Left lung (tissue), 10 donors: ENCODE measurements around the gene CCNF. TPM values are rescaled to one million over a fixed set of nuclear protein-coding genes. Genes with fewer than 3 reads are reported as not detected.
A peak's percentile ranks its signal among the peaks of the same experiment; 100 is the strongest.

Experiments
- ATAC-seq: fragments of 200-7000 bp; cut with Tn5 transposase; one replicate; pipeline ENCODE4 v1.9.1; 2020; ENCODE audit warnings: moderate library complexity
- DNase-seq, 4 donors: peaks; one replicate each; pipeline ENCODE4 v3.0.0-alpha.2; 2013 to 2020
- H3K27ac ChIP-seq, 2 donors: fragments of 200-600 bp; sonication (generic) in 1 of 2; one replicate each; pipeline versions ENCODE4 v1.5.0 to v1.8.0; 2020 to 2021
- H3K27me3 ChIP-seq, 2 donors: fragments of 200-600 bp; sonication (generic) in 1 of 2; one replicate each; pipeline versions ENCODE4 v1.5.0 to v1.8.0; 2020 to 2021
- H3K36me3 ChIP-seq, 2 donors: fragments of 200-600 bp; sonication (generic) in 1 of 2; one replicate each; pipeline versions ENCODE4 v1.5.0 to v1.8.0; 2020 to 2021
- H3K4me1 ChIP-seq, 2 donors: fragments of 200-600 bp; one replicate each; pipeline ENCODE4 v1.8.0; 2021
- H3K4me3 ChIP-seq, 2 donors: fragments of 200-600 bp; sonication (generic) in 1 of 2; one replicate each; pipeline versions ENCODE4 v1.5.0 to v1.8.0; 2020 to 2021; ENCODE audit warnings: mild to moderate bottlenecking in 1 of 2
- H3K9me3 ChIP-seq, 2 donors: fragments of 200-600 bp; sonication (generic) in 1 of 2; one replicate each; pipeline versions ENCODE4 v1.5.0 to v1.8.0; 2020 to 2021
- CTCF ChIP-seq, 2 donors: fragments of 200-600 bp; sonication (generic) in 1 of 2; IDR thresholded peaks; one replicate each; pipeline versions ENCODE4 v1.5.0 to v1.8.0; 2021; ENCODE audit warnings: antibody characterized with exemption in 2 of 2
- intact Hi-C, 2 donors: fragments of 100-400 bp; cut with DNase I; formaldehyde crosslinking; loops; one replicate each; pipeline versions ENCODE4 v1.11.2 to v1.14.2; 2022
- polyA plus RNA-seq, 6 donors: library from polyadenylated mRNA; unstranded; fragments of 120-200 nt; gene quantifications; one replicate each; pipeline ENCODE4 v1.2.1, GENCODE V29; 2013; ENCODE audit not compliant: insufficient read length in 6 of 6
- total RNA-seq, 2 donors: library from RNA; stranded (reverse); fragmentation: NEBNext Ultra II Directional; extraction: Animal tissue kit (Norgen Biotek cat#: 25700); gene quantifications; one replicate each; pipeline ENCODE4 v1.2.1, GENCODE V29; 2021
- donor health status: DM: no; HTN: yes; CAD: no.
- donor health status: DM: no; HTN: no; CAD: no.

CCNF gene
- total and polyA plus RNA-seq, 8 donors: 4.7 to 17.3 (median 9.7) TPM

- Histone ChIP-seq H3K9me3 (no peaks in the 10 kb centered on the region), H3K4me3 (no peak overlapping the region), H3K27ac (no peak overlapping the region), H3K4me1 (peaks cover 14 to 50% of the 10 kb centered on the region in 2 donors), H3K27me3 (no peaks in the 10 kb centered on the region), H3K36me3 (peaks cover 0 to 14% of the 10 kb centered on the region in 2 donors)
- ATAC-seq (no peak), DNase-seq (no peak)
- intact Hi-C loops: no loop called here
- TF ChIP-seq CTCF (IDR thresholded peaks at IDR 0.05): no peak
Observed at GRCh38 chr16:2487903-2488531, 58.8 kb downstream of the CCNF start.

- intact Hi-C loops: no loop called here
- no peak for ATAC-seq
- peaks cover 6 to 47% of the 10 kb centered on the region in 2 donors for H3K4me1 ChIP-seq
- DNase-seq: no peak
- TF ChIP-seq CTCF (IDR thresholded peaks at IDR 0.05): no peak
- no peaks in the 10 kb centered on the region for H3K27me3 ChIP-seq
- H3K27ac ChIP-seq: no peak overlapping the region
- no peaks in the 10 kb centered on the region for H3K9me3 ChIP-seq
- H3K4me3 ChIP-seq: no peak overlapping the region
- peaks cover 0 to 14% of the 10 kb centered on the region in 2 donors for H3K36me3 ChIP-seq
Observed at GRCh38 chr16:2489581-2489980, 60.3 kb downstream of the CCNF start.

- H3K4me1 ChIP-seq: peaks cover 6 to 38% of the 10 kb centered on the region in 2 donors
- no peak for ATAC-seq
- no peaks in the 10 kb centered on the region for H3K27me3 ChIP-seq
- H3K9me3 ChIP-seq: no peaks in the 10 kb centered on the region
- no peak overlapping the region for H3K27ac ChIP-seq
- TF ChIP-seq CTCF (IDR thresholded peaks at IDR 0.05): no peak
- intact Hi-C loops: no loop called here
- H3K4me3 ChIP-seq: no peak overlapping the region
- DNase-seq: peak in 1 of 4 donors; percentile 53
- H3K36me3 ChIP-seq: peaks cover 0 to 14% of the 10 kb centered on the region in 2 donors
Observed at GRCh38 chr16:2490190-2491105, 61.2 kb downstream of the CCNF start.

GRCh38 chr16:2492292-2492691, 63.0 kb downstream of the CCNF start:
- intact Hi-C loops: no loop called here
- ATAC-seq: no peak

More at GRCh38 chr16:2492292-2492691, 63.0 kb downstream of the CCNF start:
- Histone ChIP-seq H3K36me3 (peaks cover 0 to 26% of the 10 kb centered on the region in 2 donors), H3K4me3 (no peak overlapping the region), H3K9me3 (no peaks in the 10 kb centered on the region), H3K27me3 (no peaks in the 10 kb centered on the region), H3K4me1 (peaks cover 3 to 25% of the 10 kb centered on the region in 2 donors), H3K27ac (no peak overlapping the region)
- TF ChIP-seq CTCF (IDR thresholded peaks at IDR 0.05): no peak
- no peak for DNase-seq
